ENCODE results near the gene VOPP1. TPM values are rescaled to one million over a fixed set of nuclear protein-coding genes. Genes with fewer than 3 reads are reported as not detected.

The VOPP1 gene
- total and polyA plus RNA-seq, 4 experiments from 2014 or later, result 43.0 to 98.7 (median 90.7) TPM

DNA sequence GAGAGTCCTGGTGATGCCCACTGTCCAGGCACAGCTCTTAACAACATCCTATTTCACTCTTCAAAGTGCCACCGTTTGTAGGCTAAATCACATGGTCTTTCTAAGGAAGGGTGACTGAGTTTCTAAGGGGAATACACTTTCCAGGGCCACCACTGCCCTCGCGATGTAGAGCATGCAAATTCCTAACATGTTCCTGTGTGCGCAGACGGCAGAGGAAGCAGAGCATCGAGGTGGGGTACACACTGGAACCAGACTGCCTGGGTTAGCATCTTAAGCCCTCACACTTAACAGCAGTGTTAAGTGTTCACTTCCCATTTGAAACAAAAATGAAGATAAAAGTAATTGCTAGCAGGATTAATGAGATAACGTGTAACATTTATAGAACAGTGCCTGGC is 3.0 kb downstream of the VOPP1 start:
- peaks cover 0 to 2% (median 0%) of the 10 kb centered on the region in 8 donors for H3K9me3 Mint-ChIP-seq
- H3K4me3 Mint-ChIP-seq, result peak overlapping the region; percentile 88 to 96 (median 95)
- peak overlapping the region in 1 of 2 donors; percentile 79 for H3K4me3 ChIP-seq (ENCODE audit: low read length in 2 of 2)
- H3K27ac Mint-ChIP-seq, result peak overlapping the region; percentile 86 to 97 (median 94)
- no peaks in the 10 kb centered on the region for H3K36me3 ChIP-seq (ENCODE audit: insufficient read depth, low read length)
- DNase-seq, result no peak
- H3K4me1 ChIP-seq (ENCODE audit: insufficient read depth, low read length), result peaks cover 80% of the 10 kb centered on the region
- CTCF ChIA-PET (ENCODE audit: partially characterized antibody), result interaction anchor here (0.5 to 6.9 kb wide), 5 partner anchors 24 to 298 kb away, joined by 3 to 29 read pairs (median 12); no protein-coding TSS in a partner anchor
- peaks cover 67 to 90% (median 75%) of the 10 kb centered on the region in 4 donors for H3K4me1 Mint-ChIP-seq
- H3K36me3 Mint-ChIP-seq, result peaks cover 0 to 18% of the 10 kb centered on the region in 2 donors
- intact Hi-C loops (cut with micrococcal nuclease), result no loop called here
- no peaks in the 10 kb centered on the region for H3K9me3 ChIP-seq (ENCODE audit: control insufficient read depth in 1 of 2, low read length in 2 of 2)
- peak overlapping the region; percentile 48 for H3K27ac ChIP-seq (ENCODE audit: low read depth, low read length)
- H3K27me3 ChIP-seq (ENCODE audit: insufficient read depth, low read length), result no peaks in the 10 kb centered on the region
- POLR2A ChIA-PET (ENCODE audit: partially characterized antibody), result interaction anchor here (1.0 to 8.7 kb wide), 5 partner anchors 10 to 101 kb away, joined by 3 to 95 read pairs (median 6); no protein-coding TSS in a partner anchor
- no peaks in the 10 kb centered on the region for H3K27me3 Mint-ChIP-seq

DNA sequence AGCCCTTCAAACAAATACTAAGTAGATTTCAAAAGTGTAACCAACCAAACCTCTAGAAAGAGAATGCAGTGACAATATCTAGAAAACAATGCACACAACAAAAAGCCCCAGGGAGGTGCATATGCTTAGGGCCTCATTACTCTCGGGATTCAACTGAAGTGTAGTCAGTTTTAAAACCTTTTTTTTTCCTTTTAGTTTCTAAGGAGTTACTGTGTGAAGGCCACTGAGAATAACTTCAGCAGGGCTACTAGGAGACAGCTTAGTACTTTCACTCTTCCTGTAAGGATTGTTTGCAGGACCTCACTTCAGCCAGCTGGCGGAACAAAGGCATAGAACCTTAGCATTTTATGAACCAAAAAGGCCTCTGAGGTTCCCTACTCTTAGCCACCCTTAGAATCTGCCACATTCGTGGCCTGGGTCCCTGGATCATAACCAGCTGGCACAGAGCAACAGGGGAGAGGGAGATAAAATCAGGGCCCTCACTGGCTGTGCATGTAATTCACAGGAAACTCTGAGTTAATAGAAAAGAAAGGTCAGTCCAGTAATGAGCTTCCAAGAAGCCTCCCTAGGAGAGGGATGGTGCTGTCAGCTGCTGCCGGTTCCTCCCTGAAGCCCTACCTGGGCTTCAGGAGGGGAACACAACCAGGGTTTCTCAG is 3.6 kb downstream of the VOPP1 start:
- H3K36me3 Mint-ChIP-seq, result peaks cover 0 to 14% of the 10 kb centered on the region in 2 donors
- H3K9me3 Mint-ChIP-seq, result no peaks in the 10 kb centered on the region
- peaks cover 65 to 90% (median 74%) of the 10 kb centered on the region in 4 donors for H3K4me1 Mint-ChIP-seq
- Histone ChIP-seq H3K4me1 (ENCODE audit: insufficient read depth, low read length) (peaks cover 80% of the 10 kb centered on the region), H3K9me3 (ENCODE audit: control insufficient read depth in 1 of 2, low read length in 2 of 2) (no peaks in the 10 kb centered on the region), H3K4me3 (ENCODE audit: low read length in 2 of 2) (no peak overlapping the region), H3K27ac (ENCODE audit: low read depth, low read length) (peak overlapping the region; percentile 48), H3K36me3 (ENCODE audit: insufficient read depth, low read length) (no peaks in the 10 kb centered on the region), H3K27me3 (ENCODE audit: insufficient read depth, low read length) (no peaks in the 10 kb centered on the region)
- intact Hi-C loops (cut with micrococcal nuclease), result no loop called here
- H3K27me3 Mint-ChIP-seq, result no peaks in the 10 kb centered on the region
- ChIA-PET CTCF (ENCODE audit: partially characterized antibody) (interaction anchor here (0.5 to 6.9 kb wide), 6 partner anchors 14 to 298 kb away, joined by 3 to 29 read pairs (median 8); no protein-coding TSS in a partner anchor), POLR2A (ENCODE audit: partially characterized antibody) (interaction anchor here (1.0 to 8.7 kb wide), 4 partner anchors 9 to 100 kb away, joined by 3 to 95 read pairs (median 8); no protein-coding TSS in a partner anchor)
- no peak for DNase-seq
- peak overlapping the region; percentile 65 to 97 (median 92) for H3K27ac Mint-ChIP-seq
- H3K4me3 Mint-ChIP-seq, result peak overlapping the region; percentile 56 to 96 (median 95)

DNA sequence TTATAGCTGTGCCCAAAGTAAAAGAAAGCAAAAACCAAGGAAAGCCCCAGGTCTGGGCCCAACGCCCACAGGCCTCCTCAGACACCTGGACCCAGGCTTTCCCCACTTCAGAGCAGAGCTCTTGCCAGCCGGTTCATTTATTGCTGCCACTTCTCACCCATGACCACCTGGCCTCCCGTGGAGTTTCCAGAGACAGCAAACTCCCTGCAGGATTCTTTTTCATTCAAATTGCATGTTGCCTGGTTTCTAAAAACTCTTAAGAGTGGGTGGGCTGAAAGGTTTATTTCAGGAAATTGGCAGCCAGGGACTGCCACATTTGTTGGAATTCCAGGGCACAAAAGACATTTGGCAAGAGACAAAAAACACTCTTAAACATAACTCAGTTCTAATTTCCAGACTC is 4.7 kb downstream of the VOPP1 start:
- Histone ChIP-seq H3K27me3 (ENCODE audit: insufficient read depth, low read length) (no peaks in the 10 kb centered on the region), H3K4me1 (ENCODE audit: insufficient read depth, low read length) (peaks cover 79% of the 10 kb centered on the region), H3K36me3 (ENCODE audit: insufficient read depth, low read length) (no peaks in the 10 kb centered on the region), H3K27ac (ENCODE audit: low read depth, low read length) (no peak overlapping the region), H3K9me3 (ENCODE audit: control insufficient read depth in 1 of 2, low read length in 2 of 2) (no peaks in the 10 kb centered on the region), H3K4me3 (ENCODE audit: low read length in 2 of 2) (no peak overlapping the region)
- H3K4me3 Mint-ChIP-seq, result peak overlapping the region in 7 of 8 donors; percentile 9 to 77 (median 48)
- no peaks in the 10 kb centered on the region for H3K27me3 Mint-ChIP-seq
- intact Hi-C loops (cut with micrococcal nuclease), result no loop called here
- H3K4me1 Mint-ChIP-seq, result peaks cover 59 to 86% (median 68%) of the 10 kb centered on the region in 4 donors
- no peaks in the 10 kb centered on the region for H3K9me3 Mint-ChIP-seq
- DNase-seq, result no peak
- peaks cover under 1 to 11% of the 10 kb centered on the region in 2 donors for H3K36me3 Mint-ChIP-seq
- ChIA-PET CTCF (ENCODE audit: partially characterized antibody) (interaction anchor here (0.8 to 6.9 kb wide), 6 partner anchors 25 to 134 kb away, joined by 3 to 29 read pairs (median 5); no protein-coding TSS in a partner anchor), POLR2A (ENCODE audit: partially characterized antibody) (interaction anchor here (1.1 to 8.7 kb wide), 4 partner anchors 8 to 98 kb away, joined by 5 to 95 read pairs (median 8); no protein-coding TSS in a partner anchor)
- H3K27ac Mint-ChIP-seq, result peak overlapping the region; percentile 65 to 94 (median 80)

DNA sequence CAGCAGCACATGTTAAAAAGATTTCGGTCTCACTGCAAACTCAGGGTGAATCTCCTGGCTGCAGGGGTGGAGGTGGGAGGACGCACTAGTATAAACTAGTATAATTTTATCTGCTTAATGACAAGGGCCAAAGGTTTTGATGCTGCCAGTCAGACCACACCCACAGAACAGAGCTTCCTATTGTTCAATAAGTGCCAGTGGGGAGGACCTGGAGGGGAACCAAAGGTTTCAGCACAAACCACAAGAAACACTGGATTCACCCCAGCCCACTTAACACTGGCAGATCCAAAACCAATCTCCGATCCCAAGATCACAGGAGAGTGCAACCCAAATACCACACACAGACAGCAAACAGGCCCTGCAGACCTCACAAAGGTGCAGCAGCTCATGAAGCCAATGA is 6.6 kb downstream of the VOPP1 start:
- ChIA-PET CTCF (ENCODE audit: partially characterized antibody) (interaction anchor here (0.8 to 1.5 kb wide), 3 partner anchors 26 to 150 kb away, joined by 3 read pairs; no protein-coding TSS in a partner anchor), POLR2A (ENCODE audit: partially characterized antibody) (interaction anchor here (1.0 to 2.4 kb wide), 3 partner anchors 8 to 96 kb away, joined by 4 to 15 read pairs (median 6); partner anchors contain the start of gene VOPP1)
- H3K4me1 ChIP-seq (ENCODE audit: insufficient read depth, low read length), result peaks cover 98% of the 10 kb centered on the region
- Mint-ChIP-seq H3K4me1 (peaks cover 75 to 95% (median 87%) of the 10 kb centered on the region in 4 donors), H3K27ac (peak overlapping the region; percentile 6 to 85 (median 63)), H3K27me3 (no peaks in the 10 kb centered on the region), H3K36me3 (peaks cover 6 to 9% of the 10 kb centered on the region in 2 donors), H3K9me3 (no peaks in the 10 kb centered on the region), H3K4me3 (peak overlapping the region; percentile 39 to 84 (median 70))
- no peaks in the 10 kb centered on the region for H3K36me3 ChIP-seq (ENCODE audit: insufficient read depth, low read length)
- intact Hi-C loops (cut with micrococcal nuclease), result no loop called here
- H3K27ac ChIP-seq (ENCODE audit: low read depth, low read length), result no peak overlapping the region
- DNase-seq, result no peak
- H3K27me3 ChIP-seq (ENCODE audit: insufficient read depth, low read length), result no peaks in the 10 kb centered on the region
- H3K9me3 ChIP-seq (ENCODE audit: control insufficient read depth in 1 of 2, low read length in 2 of 2), result no peaks in the 10 kb centered on the region
- no peak overlapping the region for H3K4me3 ChIP-seq (ENCODE audit: low read length in 2 of 2)

DNA sequence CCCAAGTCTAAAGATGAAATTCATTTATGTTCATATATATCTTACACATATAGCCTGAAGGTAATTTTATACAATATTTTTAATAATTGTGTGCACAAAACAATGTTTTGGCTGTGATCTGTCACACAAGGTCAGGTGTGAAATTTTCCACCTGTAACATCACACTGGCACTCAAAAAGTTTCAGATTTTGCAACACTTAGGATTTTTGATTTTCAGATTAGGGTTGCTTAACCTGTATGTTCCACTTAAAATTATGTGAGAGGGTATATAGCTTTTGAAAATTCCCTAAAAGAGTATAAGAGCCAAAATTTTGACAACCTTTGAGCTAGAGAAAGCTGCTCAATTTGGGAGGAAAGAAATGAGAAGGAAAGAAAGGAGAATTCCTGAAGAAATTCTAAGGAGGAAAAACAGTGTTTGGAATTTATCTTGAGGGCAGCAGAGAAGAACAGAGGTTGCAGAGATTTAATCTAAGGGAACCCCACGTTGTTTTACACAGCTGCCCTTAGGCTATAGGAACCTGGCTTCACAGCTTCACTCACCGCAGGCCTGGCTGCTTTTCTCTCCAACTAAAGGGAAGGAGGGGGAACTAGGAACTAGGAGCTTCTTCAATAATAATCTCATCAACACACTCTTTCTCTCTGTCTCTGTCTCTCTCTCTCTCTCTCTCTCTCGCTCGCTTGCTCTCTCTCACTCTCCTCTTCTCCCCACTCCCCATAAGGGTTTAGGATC is 8.5 kb downstream of the VOPP1 start:
- H3K27me3 ChIP-seq (ENCODE audit: insufficient read depth, low read length), result no peaks in the 10 kb centered on the region
- peaks cover 98% of the 10 kb centered on the region for H3K4me1 ChIP-seq (ENCODE audit: insufficient read depth, low read length)
- no peak for DNase-seq
- peaks cover 78 to 95% (median 86%) of the 10 kb centered on the region in 4 donors for H3K4me1 Mint-ChIP-seq
- H3K9me3 ChIP-seq (ENCODE audit: control insufficient read depth in 1 of 2, low read length in 2 of 2), result no peaks in the 10 kb centered on the region
- H3K4me3 Mint-ChIP-seq, result peak overlapping the region in 5 of 8 donors; percentile 2 to 51 (median 24)
- peak overlapping the region; percentile 3 to 77 (median 49) for H3K27ac Mint-ChIP-seq
- no peak overlapping the region for H3K4me3 ChIP-seq (ENCODE audit: low read length in 2 of 2)
- no peaks in the 10 kb centered on the region for H3K9me3 Mint-ChIP-seq
- intact Hi-C loops (cut with micrococcal nuclease), result no loop called here
- H3K36me3 ChIP-seq (ENCODE audit: insufficient read depth, low read length), result no peaks in the 10 kb centered on the region
- peaks cover 6 to 10% of the 10 kb centered on the region in 2 donors for H3K36me3 Mint-ChIP-seq
- POLR2A ChIA-PET (ENCODE audit: partially characterized antibody), result interaction anchor here (0.7 to 2.4 kb wide), 3 partner anchors 10 to 17 kb away, joined by 3 to 15 read pairs (median 3); partner anchors contain the start of gene VOPP1
- H3K27me3 Mint-ChIP-seq, result no peaks in the 10 kb centered on the region
- CTCF ChIA-PET (ENCODE audit: partially characterized antibody), result interaction anchor here (1.1 kb wide), 2 partner anchors 31 to 95 kb away, joined by 4 read pairs; no protein-coding TSS in a partner anchor
- no peak overlapping the region for H3K27ac ChIP-seq (ENCODE audit: low read depth, low read length)

DNA sequence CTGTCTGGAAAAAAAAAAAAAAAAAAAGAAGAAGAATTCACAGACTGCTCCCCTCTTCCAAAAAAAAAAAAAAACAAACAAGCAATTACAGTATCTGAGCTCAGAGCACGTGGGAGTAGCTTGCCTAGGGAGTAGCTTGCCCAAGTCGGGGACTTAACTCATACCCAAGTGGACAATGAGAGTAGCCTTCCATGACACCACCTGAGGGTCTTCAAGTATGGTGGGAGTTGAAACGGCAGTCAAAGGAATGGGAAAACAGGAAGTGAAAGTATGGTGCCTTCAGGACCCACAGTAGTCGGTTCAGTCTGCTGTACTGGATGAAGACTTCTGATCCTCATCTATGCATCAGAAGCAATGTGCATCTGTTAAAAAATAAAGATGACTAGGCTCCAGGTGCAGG is 10.6 kb downstream of the VOPP1 start:
- CTCF ChIA-PET (ENCODE audit: partially characterized antibody), result interaction anchor here (0.6 to 1.4 kb wide), 3 partner anchors 10 to 91 kb away, joined by 3 to 4 read pairs (median 3); no protein-coding TSS in a partner anchor
- intact Hi-C loops (cut with micrococcal nuclease), result no loop called here
- H3K27ac Mint-ChIP-seq, result peak overlapping the region in 6 of 7 donors; percentile 13 to 80 (median 62)

More for the DNA sequence above, 10.6 kb downstream of the VOPP1 start:
- Histone ChIP-seq H3K27ac (ENCODE audit: low read depth, low read length) (no peak overlapping the region), H3K36me3 (ENCODE audit: insufficient read depth, low read length) (no peaks in the 10 kb centered on the region), H3K9me3 (ENCODE audit: control insufficient read depth in 1 of 2, low read length in 2 of 2) (no peaks in the 10 kb centered on the region), H3K4me1 (ENCODE audit: insufficient read depth, low read length) (peaks cover 98% of the 10 kb centered on the region), H3K27me3 (ENCODE audit: insufficient read depth, low read length) (no peaks in the 10 kb centered on the region), H3K4me3 (ENCODE audit: low read length in 2 of 2) (no peak overlapping the region)
- H3K9me3 Mint-ChIP-seq, result no peaks in the 10 kb centered on the region
- H3K4me1 Mint-ChIP-seq, result peaks cover 79 to 95% (median 85%) of the 10 kb centered on the region in 4 donors
- peaks cover 6 to 15% of the 10 kb centered on the region in 2 donors for H3K36me3 Mint-ChIP-seq
- POLR2A ChIA-PET (ENCODE audit: partially characterized antibody), result interaction anchor here (0.7 kb wide), 1 partner anchor 74 kb away, joined by 3 read pairs; no protein-coding TSS in a partner anchor
- peak overlapping the region in 2 of 8 donors; percentile 26 to 28 for H3K4me3 Mint-ChIP-seq
- no peak for DNase-seq
- no peaks in the 10 kb centered on the region for H3K27me3 Mint-ChIP-seq

Measured in CD4-positive, alpha-beta memory T cell (primary cell).